Measurements from ENCODE around the gene CERS6.

GRCh38 chr2:168640039-168640438 lies 184.0 kb downstream of the CERS6 start:
- no peak for TF ChIP-seq CTCF (IDR thresholded peaks at IDR 0.05)
- TF ChIP-seq POLR2A (IDR thresholded peaks at IDR 0.05), result no peak

All from transverse colon (tissue), 3 donors.